Endodermal cell (in vitro differentiated cells): ENCODE measurements around the gene DOCK4. TPM values are rescaled to one million over a fixed set of nuclear protein-coding genes. Genes with fewer than 3 reads are reported as not detected.

Experiments used
- DNase-seq: peaks from one replicate; pipeline ENCODE4 v3.0.0-alpha.2; 2017
- H3K27ac ChIP-seq: 2 replicates; pipeline ENCODE4 v1.5.1; 2013; ENCODE audit warnings: mild to moderate bottlenecking, low read depth, low read length, moderate library complexity
- H3K27me3 ChIP-seq: 2 replicates; pipeline ENCODE4 v1.6.1; 2013; ENCODE audit warnings: mild to moderate bottlenecking, low read length, moderate library complexity; ENCODE audit not compliant: insufficient read depth, control insufficient read depth, poor library complexity, severe bottlenecking
- H3K36me3 ChIP-seq: 2 replicates; pipeline ENCODE4 v1.7.0; 2013; ENCODE audit warnings: mild to moderate bottlenecking, low read length, moderate library complexity; ENCODE audit not compliant: control insufficient read depth, insufficient read depth
- H3K4me1 ChIP-seq: one replicate; pipeline ENCODE4 v1.7.0; 2013; ENCODE audit warnings: low read length; ENCODE audit not compliant: control insufficient read depth, insufficient read depth
- H3K4me3 ChIP-seq: 2 replicates; pipeline ENCODE4 v1.5.1; 2013; ENCODE audit warnings: mild to moderate bottlenecking, low read length, moderate library complexity
- H3K9ac ChIP-seq: 2 replicates; pipeline ENCODE4 v1.6.1; 2013; ENCODE audit warnings: mild to moderate bottlenecking, low read length, moderate library complexity; ENCODE audit not compliant: poor library complexity, severe bottlenecking; ENCODE audit errors: extremely low read depth
- H3K9me3 ChIP-seq: 2 replicates; pipeline ENCODE4 v1.6.1; 2013; ENCODE audit warnings: mild to moderate bottlenecking, low read length, moderate library complexity; ENCODE audit not compliant: control insufficient read depth
- H3K27ac Mint-ChIP-seq: 2 replicates; pipeline ENCODE4 v1.8.0; 2020; ENCODE audit warnings: mixed read lengths
- H3K27me3 Mint-ChIP-seq: 2 replicates; pipeline ENCODE4 v1.8.0; 2021; ENCODE audit warnings: mild to moderate bottlenecking, mixed read lengths; ENCODE audit not compliant: insufficient read depth
- H3K36me3 Mint-ChIP-seq: 2 replicates; pipeline ENCODE4 v1.8.0; 2020; ENCODE audit warnings: low read depth, mixed read lengths
- H3K4me1 Mint-ChIP-seq: 2 replicates; pipeline ENCODE4 v1.8.0; 2020; ENCODE audit warnings: mixed read lengths
- H3K4me3 Mint-ChIP-seq: 2 replicates; pipeline ENCODE4 v1.8.0; 2020; ENCODE audit warnings: mild to moderate bottlenecking, moderate library complexity, mixed read lengths
- H3K9me3 Mint-ChIP-seq: 2 replicates; pipeline ENCODE4 v1.8.0; 2020; ENCODE audit warnings: mild to moderate bottlenecking, mixed read lengths
- CTCF ChIP-seq: fragments of 200-600 bp; sonication (generic); conservative IDR thresholded peaks from 2 replicates; pipeline ENCODE4 v1.5.0; 2021; ENCODE audit warnings: antibody characterized with exemption, mild to moderate bottlenecking
- WGBS, 2 experiments: methylation state at CpG; one replicate each; pipeline versions ENCODE4 v1.1.5 to v1.1.7; 2013; ENCODE audit warnings: missing lambda C conversion rate in 2 of 2, mixed read lengths in 1 of 2; ENCODE audit not compliant: insufficient coverage in 1 of 2, insufficient read length in 1 of 2; 5-methylcytosine and 5-hydroxymethylcytosine counted together
- total RNA-seq, 2 donors: library from RNA; stranded (reverse); fragmentation: NEBNext Ultra II Directional in 1 of 2; extraction: Animal tissue kit (Norgen Biotek cat#: 25700) in 1 of 2; gene quantifications; 2 replicates in 1 of 2; 3 replicates in 1 of 2; pipeline ENCODE4 v1.2.1, GENCODE V29; 2021

The DOCK4 gene
- total RNA-seq, 2 donors from 2014 or later: 11.2 to 15.3 TPM

- 89 to 94% methylated on average over 7 to 8 of the region's 8 CpGs for WGBS, 2 experiments
- H3K4me3 Mint-ChIP-seq: no peak overlapping the region
- H3K36me3 ChIP-seq: no peaks in the 10 kb centered on the region
- no peaks in the 10 kb centered on the region for H3K4me1 ChIP-seq
- no peak for DNase-seq
- H3K9me3 ChIP-seq: no peaks in the 10 kb centered on the region
- no peaks in the 10 kb centered on the region for H3K4me1 Mint-ChIP-seq
- H3K9ac ChIP-seq: no peak overlapping the region
- H3K9me3 Mint-ChIP-seq: no peaks in the 10 kb centered on the region
- H3K4me3 ChIP-seq: no peak overlapping the region
- H3K27me3 ChIP-seq: no peaks in the 10 kb centered on the region
- no peaks in the 10 kb centered on the region for H3K27me3 Mint-ChIP-seq
- H3K27ac Mint-ChIP-seq: no peak overlapping the region
- no peak overlapping the region for H3K27ac ChIP-seq
- no peak for TF ChIP-seq CTCF
- no peaks in the 10 kb centered on the region for H3K36me3 Mint-ChIP-seq
These were observed 104.9 kb downstream of the DOCK4 start for GRCh38 chr7:112101201-112101846.

DNA sequence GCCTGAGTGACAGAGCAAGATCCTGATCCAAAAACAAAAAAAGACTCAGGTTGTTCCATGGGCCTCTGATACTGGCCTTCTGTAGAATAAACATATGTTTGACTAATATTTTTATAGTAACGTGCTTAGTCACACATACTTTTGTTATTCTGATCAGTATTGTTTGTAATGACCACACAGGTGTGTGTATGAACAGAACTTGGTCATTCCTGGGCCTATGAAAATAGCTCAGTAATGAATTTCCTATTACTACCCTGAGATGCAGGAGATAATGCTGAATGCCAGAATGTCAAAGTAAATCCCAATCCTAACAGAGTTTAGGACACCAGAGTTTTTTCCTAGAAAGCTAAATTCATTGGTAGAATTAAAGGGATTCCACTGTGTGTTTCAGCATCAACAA is 108.7 kb downstream of the DOCK4 start:
- TF ChIP-seq CTCF: no peak

GRCh38 chr7:112093409-112093808 is 112.8 kb downstream of the DOCK4 start:
- TF ChIP-seq CTCF: no peak
- H3K36me3 ChIP-seq: no peaks in the 10 kb centered on the region
- Mint-ChIP-seq H3K36me3 (peaks cover 3% of the 10 kb centered on the region), H3K4me3 (no peak overlapping the region), H3K27me3 (no peaks in the 10 kb centered on the region), H3K27ac (no peak overlapping the region), H3K9me3 (peaks cover 3% of the 10 kb centered on the region), H3K4me1 (peaks cover 19% of the 10 kb centered on the region)
- 87% methylated on average over 4 of the region's 5 CpGs; no CpG with 5 or more reads in 1 of the 2 experiments for WGBS, 2 experiments
- no peaks in the 10 kb centered on the region for H3K9me3 ChIP-seq
- H3K27ac ChIP-seq: no peak overlapping the region
- H3K27me3 ChIP-seq: no peaks in the 10 kb centered on the region
- H3K4me3 ChIP-seq: no peak overlapping the region
- no peaks in the 10 kb centered on the region for H3K4me1 ChIP-seq
- no peak for DNase-seq
- H3K9ac ChIP-seq: no peak overlapping the region

More for the DNA sequence above, 108.7 kb downstream of the DOCK4 start:
- Histone ChIP-seq H3K27me3 (no peaks in the 10 kb centered on the region), H3K27ac (no peak overlapping the region), H3K9me3 (no peaks in the 10 kb centered on the region), H3K4me1 (no peaks in the 10 kb centered on the region), H3K4me3 (no peak overlapping the region), H3K9ac (no peak overlapping the region), H3K36me3 (no peaks in the 10 kb centered on the region)
- H3K36me3 Mint-ChIP-seq: peaks cover 3% of the 10 kb centered on the region
- H3K4me1 Mint-ChIP-seq: peaks cover 6% of the 10 kb centered on the region
- no peak overlapping the region for H3K4me3 Mint-ChIP-seq
- DNase-seq: no peak
- H3K9me3 Mint-ChIP-seq: peaks cover 3% of the 10 kb centered on the region
- WGBS, 2 experiments: 90% methylated on average over 1 of the region's 1 CpG; no CpG with 5 or more reads in 1 of the 2 experiments
- H3K27ac Mint-ChIP-seq: no peak overlapping the region
- no peaks in the 10 kb centered on the region for H3K27me3 Mint-ChIP-seq
